HG02981 (cell line): ENCODE data around the gene TSPEAR.
"Not testable (repeated sequence)": the region's sequence is repeated elsewhere in the genome, so short reads cannot be mapped to it uniquely, and the experiment has no call there.

Source experiments
- ATAC-seq: cut with Tn5 transposase; IDR thresholded peaks from one replicate; pipeline ENCODE4 v1.9.1; 2021; ENCODE audit warnings: mild to moderate bottlenecking, moderate library complexity; ENCODE audit not compliant: unreplicated experiment

The TSPEAR gene

GRCh38 chr21:44495611-44496563 lies 215.5 kb downstream of the TSPEAR start:
- ATAC-seq: no peak

GRCh38 chr21:44494956-44495355 lies 216.4 kb downstream of the TSPEAR start:
- ATAC-seq: no peak

- ATAC-seq: no peak
These were observed 217.0 kb downstream of the TSPEAR start for GRCh38 chr21:44494418-44494817.

DNA sequence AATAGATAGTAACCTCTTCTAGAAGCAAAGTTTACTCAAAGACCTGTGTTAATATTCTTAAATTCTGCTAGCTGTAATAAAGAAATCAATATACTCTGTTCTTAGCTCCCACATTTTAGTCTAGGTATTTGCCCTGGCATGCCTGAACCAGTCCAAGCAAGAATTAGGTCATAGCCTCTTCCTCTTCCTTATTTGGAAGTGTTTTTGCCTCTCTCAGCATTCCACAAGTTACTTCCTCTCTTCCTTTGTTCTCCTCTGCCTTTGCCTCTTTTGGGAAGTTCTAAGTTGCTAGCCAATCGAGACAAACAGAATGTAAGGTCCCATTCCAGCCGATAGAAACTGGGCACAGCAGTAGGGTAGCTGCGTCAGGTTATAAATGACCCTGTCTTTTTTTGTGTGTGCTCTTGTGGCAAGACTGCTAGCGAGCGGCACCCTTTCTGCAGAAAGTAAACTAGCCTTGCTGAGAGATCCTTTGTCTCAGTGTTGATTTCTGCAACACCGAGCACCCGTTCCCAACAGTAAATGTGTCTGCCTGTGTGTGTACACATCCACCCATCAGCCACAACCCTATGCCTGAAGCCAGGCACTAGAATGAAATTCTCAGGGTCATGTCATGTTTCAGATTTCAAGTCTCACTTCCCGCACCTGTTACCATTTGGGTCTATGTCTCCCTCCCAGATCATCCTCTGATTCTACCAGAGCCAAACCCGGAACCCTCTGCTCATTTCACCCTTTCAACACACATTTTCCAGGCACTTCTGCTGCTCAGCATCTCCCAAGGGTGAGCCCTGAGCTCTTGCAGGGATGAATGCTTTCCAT lies 218.6 kb downstream of the TSPEAR start:
- ATAC-seq: no peak

DNA sequence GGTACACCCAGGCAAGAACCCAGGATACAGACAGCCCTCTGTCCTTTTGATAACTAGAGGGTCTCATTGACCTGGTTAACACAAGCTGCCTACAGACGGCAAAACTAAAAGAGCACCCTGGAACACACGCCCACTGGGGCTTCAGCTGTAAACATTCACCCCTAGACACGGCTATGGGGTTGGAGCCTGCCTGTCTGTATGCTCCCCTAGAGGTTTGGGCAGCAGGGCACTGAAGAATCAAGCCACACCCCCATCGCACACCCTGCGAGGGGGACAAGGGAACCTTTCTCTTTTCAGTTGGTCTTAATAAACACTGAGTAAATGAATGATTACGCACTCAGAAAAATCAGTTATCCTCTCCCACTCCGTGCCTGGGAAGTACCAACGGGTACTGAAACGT lies 220.6 kb downstream of the TSPEAR start:
- ATAC-seq: no peak

- ATAC-seq: no peak
These were observed 221.0 kb downstream of the TSPEAR start for GRCh38 chr21:44490405-44490804.

DNA sequence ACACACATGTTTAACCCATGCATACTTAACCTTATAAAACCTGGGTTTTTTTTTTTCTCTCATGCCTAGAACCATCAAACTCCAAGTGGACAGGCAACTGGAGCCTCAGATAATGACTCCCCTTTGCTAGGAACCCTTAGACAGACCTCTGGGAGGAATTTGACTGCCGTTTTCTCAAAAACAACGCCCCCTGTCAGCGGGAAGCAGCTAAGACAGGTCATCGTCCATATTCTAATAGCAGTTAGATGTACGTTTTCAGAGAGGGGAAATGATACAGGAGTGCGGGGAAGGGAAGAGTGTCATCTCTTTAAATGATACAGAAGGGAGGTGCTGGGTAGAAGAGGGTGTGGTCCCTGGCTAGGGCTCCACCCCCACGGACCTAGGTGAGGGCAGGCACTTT lies 221.4 kb downstream of the TSPEAR start:
- no peak for ATAC-seq

DNA sequence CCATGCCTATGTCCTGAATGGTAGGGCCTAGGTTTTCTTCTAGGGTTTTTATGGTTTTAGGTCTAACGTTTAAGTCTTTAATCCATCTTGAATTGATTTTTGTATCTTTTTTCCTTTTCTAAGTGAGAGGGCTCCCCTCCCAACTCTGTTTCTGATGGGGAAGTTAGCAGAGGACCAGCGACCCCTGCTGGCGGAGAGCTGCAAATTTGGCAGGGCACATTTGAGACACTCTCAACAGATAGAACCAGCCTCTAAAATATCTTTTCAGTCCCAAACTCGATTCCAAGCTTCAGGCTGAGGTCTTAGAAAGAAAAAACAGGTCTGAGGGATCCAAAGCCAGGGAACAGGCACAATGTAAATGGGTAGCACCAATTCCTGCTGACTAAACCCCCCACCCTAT lies 223.5 kb downstream of the TSPEAR start:
- ATAC-seq: no peak

GRCh38 chr21:44486302-44486701 lies 225.1 kb downstream of the TSPEAR start:
- no peak for ATAC-seq

GRCh38 chr21:44485796-44486195 lies 225.6 kb downstream of the TSPEAR start:
- no peak for ATAC-seq

GRCh38 chr21:44485254-44485793 lies 226.0 kb downstream of the TSPEAR start:
- ATAC-seq: no peak

DNA sequence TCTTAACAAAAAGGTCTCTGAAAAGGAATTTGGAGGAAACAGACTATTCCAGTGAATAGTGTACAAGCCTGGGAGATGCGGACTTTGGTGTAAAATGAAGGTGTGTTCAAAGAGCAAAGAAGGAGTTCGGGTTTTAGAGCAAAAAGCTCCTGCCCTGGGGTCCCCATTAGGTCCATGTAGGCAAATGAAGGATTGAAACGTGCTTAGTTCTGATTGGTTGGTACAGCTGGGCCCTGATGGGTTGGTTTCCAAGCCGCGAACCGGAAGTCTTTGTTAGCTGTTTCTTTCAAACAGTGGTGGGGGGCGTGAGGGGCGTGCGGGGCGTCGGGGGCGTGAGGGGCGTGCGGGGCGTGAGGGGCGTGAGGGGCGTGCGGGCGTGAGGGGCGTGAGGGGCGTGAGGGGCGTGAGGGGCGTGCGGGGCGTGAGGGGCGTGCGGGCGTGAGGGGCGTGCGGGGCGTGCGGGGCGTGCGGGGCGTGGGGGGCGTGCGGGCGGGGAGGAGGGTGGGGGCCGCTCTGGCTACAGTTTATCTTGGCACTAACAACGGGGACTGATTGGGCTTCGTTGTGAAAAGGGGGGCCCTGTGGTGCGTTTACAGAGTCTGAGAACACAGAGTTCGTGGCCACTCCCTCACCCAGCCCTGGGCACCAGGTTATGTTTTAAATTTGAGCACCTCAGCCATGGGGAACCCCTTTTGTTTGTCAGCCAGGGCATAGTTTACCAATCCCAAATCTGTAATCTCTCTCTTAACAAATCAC lies 226.7 kb downstream of the TSPEAR start:
- ATAC-seq: no peak

DNA sequence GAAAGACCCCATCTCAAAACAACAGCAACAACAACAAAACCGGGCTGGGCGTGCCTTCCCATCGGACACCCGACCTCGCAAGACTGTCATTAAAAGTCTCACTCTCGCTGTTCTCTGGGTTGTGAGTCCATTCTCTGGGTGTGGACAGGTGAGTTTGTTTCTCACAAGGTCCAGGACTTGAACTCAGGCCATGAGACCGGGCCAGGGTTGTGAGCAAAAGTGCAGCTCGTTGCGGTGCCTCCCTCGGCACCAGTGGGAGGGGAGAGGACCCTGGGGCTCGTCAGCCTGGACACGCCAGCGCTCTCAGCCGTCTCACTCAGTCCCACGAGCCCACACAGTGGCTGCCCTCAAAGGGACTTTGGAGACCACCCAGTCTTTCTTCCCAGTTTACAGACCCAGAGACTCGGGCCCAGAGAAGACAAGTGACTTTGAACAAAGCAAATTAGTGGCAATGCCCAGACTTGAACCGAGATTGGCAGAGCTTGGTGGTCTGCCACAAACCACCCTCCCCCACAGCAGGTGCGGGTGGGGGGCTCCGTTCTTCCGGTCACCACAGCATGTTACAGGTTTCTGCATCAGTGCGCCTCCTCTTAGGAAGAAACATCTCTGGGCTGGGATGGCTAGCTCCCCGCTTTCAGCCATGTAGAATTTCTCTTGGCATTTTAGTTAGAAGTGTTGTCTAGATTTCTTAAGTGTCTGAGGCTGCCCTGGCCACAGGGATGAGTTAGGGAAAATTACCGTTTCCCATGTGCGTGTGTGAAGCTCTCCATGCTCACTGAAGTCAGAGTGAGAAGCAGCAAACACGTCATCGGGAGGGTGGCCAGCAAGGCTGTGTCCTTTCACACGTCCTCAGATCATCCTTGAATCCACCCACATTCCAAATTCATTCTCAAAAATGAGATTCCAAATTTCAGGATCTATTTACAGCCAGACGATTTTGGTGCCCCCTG lies 227.8 kb downstream of the TSPEAR start:
- ATAC-seq: no peak

- ATAC-seq: no peak
These were observed 228.6 kb downstream of the TSPEAR start for GRCh38 chr21:44482581-44483287.

DNA sequence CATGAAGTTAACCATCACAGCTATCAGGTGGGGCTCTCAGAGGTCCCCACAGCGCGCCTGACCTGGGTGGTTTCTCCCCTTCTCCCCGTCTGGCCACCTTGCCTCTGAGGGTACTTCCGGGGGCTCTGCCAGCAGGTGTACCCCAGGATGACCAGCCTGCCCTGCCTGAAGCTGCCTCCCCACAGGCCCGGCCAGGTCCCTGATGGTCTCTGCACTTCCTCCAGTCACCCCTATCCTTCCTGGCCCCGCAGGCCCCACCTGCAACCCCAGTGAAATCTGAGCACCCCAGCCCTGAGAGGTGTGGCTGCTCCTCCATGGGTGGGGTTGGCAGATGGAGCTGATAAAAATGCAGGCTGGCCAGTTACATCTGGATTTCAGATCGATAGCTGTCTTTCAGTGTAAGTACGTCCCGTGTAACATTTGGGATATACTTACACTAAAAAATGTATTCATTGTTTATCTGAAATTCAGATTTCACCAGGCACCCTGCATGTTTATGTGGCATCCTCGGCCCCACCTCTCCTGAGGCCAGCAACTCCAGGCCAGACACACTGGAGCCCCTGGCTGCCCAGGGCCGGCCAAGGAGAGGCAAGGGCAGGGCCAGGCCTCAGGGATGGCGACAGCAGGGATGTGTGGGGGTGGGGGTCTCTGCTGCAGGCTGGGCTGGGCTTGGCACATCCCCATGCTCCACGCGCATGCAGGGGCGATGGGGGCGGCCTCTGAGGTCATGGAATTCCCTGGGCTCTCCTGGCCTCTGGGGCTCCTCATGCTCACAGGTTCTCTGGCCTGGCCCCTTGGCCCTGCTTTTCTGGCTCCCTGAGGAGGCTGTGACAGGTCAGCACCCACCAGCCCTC lies 230.9 kb downstream of the TSPEAR start:
- ATAC-seq: no peak

DNA sequence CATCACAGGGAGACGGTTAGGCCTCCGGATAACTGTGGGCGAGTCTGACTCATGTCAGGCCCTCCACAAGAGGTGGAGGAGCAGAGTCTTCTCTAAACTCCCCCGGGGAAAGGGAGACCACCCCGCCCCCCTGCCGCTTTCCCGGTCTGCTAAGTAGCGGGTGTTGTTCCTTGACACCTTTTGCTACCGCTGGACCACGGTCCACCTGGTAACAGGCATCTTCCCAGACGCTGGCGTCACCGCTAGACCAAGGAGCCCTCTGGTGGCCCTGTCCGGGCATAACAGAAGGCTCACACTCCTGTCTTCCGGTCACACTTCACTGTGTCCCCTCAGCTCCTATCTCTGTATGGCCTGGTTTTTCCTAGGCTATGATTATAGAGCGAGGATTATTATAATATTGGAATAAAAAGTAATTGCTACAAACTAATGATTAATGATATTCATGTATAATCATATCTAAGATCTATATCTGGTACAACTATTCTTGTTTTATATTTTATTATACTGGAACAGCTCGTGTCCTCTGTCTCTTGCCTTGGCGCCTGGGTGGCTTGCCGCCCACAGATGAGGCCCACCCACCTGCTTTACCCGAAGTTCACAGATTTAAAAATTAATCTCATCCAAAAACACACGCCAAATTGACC lies 231.7 kb downstream of the TSPEAR start:
- not testable (repeated sequence) for ATAC-seq

- no peak for ATAC-seq
These were observed 232.6 kb downstream of the TSPEAR start for GRCh38 chr21:44478801-44479167.
